ENCODE measurements around the gene MRGPRX2. TPM values are rescaled to one million over a fixed set of nuclear protein-coding genes. Genes with fewer than 3 reads are reported as not detected.

The MRGPRX2 gene
- total RNA-seq, result under 1 TPM in 1 of 4 donors, not detected in 3; 0.45 TPM

DNA sequence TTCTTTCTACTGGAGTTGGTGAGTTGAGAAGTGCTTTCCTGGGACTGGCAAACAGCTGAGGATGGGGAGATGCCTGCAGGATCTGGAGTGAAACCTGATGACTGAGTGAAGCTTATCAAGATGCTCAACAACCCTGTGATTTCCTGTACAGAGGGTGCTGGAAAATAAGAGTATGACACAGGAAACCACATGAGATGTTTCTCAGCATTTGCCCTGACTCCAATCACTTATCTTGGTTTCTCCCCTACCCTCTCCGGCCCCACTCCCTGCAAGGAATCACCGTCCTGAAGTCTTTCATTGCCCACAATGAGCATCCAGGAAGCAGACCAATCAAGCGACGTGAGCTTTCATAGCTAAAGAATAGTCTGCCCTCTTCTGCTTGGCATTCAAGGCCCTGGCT is at the start of gene MRGPRX2:
Gene MRGPRX2, minus strand, starts transcription at position 89 of the 400 bp plus-strand sequence. CDS start 4,315 bp downstream, outside the sequence.
- no peak for DNase-seq (ENCODE audit: low spot score in 2 of 2)
- H3K27me3 ChIP-seq, result peaks cover 7% of the 10 kb centered on the region
- no peak within 1 kb of the TSS for H3K4me3 ChIP-seq
- WGBS, result 71% methylated on average over 4 of the region's 4 CpGs
- no peak for TF ChIP-seq EP300 (IDR thresholded peaks at IDR 0.05)
- H3K9me3 ChIP-seq, result no peaks in the 10 kb centered on the region
- no peak within 1 kb of the TSS for H3K27ac ChIP-seq
- no peaks in the 10 kb centered on the region for H3K36me3 ChIP-seq
- no peaks in the 10 kb centered on the region for H3K4me1 ChIP-seq

DNA sequence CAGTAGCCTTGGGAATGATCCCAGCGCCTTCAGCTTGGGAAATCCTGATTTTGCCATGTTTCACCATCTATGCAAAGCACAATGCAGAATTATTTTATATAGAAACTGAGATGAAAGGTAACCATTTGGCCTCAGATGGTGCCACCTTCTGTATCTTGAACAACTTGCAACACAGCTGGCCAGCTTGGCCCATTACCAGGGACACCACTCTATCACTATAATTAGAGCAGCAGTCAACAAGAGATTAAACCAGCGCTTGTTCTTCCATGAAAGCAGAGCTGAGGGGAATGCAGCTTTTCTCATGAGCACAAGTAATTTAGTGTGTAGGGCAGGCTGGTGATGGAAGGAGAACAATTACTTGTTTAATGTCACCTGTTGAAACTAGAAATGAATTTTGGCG is 49.8 kb upstream of the MRGPRX2 start:
- Histone ChIP-seq H3K27ac (no peak overlapping the region), H3K27me3 (no peaks in the 10 kb centered on the region)
- 79% methylated on average over 3 of the region's 3 CpGs for WGBS

DNA sequence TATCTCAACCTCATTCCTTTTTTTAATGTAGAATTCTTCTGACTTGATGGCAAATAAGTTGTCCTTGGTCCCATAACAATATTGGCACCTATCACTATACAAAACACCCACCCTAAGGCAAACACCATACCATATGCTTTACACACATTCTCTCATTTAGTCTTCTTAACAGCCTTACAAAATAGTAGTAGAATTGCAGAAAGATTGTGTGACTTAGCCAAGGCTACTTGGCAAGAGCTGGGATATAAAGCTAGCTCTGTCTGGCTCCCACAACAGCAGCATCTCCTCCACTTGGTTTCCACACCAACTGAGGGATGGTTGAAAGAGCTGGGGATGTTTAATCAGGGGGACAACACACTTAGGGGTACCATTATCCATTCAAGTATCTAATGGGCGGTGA is 46.6 kb upstream of the MRGPRX2 start:
- TF ChIP-seq POLR2AphosphoS5 (IDR thresholded peaks at IDR 0.05) (no peak), POLR2A (IDR thresholded peaks at IDR 0.05) (no peak), EP300 (IDR thresholded peaks at IDR 0.05) (no peak)
- TF ChIP-seq, protein P1, sequence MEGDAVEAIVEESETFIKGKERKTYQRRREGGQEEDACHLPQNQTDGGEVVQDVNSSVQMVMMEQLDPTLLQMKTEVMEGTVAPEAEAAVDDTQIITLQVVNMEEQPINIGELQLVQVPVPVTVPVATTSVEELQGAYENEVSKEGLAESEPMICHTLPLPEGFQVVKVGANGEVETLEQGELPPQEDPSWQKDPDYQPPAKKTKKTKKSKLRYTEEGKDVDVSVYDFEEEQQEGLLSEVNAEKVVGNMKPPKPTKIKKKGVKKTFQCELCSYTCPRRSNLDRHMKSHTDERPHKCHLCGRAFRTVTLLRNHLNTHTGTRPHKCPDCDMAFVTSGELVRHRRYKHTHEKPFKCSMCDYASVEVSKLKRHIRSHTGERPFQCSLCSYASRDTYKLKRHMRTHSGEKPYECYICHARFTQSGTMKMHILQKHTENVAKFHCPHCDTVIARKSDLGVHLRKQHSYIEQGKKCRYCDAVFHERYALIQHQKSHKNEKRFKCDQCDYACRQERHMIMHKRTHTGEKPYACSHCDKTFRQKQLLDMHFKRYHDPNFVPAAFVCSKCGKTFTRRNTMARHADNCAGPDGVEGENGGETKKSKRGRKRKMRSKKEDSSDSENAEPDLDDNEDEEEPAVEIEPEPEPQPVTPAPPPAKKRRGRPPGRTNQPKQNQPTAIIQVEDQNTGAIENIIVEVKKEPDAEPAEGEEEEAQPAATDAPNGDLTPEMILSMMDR (IDR thresholded peaks at IDR 0.05), result no peak
- 100% methylated on average over 1 of the region's 1 CpG for WGBS
- no peak overlapping the region for H3K4me3 ChIP-seq
- peaks cover 2% of the 10 kb centered on the region for H3K4me1 ChIP-seq
- no peak overlapping the region for H3K27ac ChIP-seq
- H3K9me3 ChIP-seq, result no peaks in the 10 kb centered on the region
- no peak for DNase-seq (ENCODE audit: low spot score in 2 of 2)
- H3K27me3 ChIP-seq, result no peaks in the 10 kb centered on the region
- H3K36me3 ChIP-seq, result no peaks in the 10 kb centered on the region

More for the DNA sequence above, 49.8 kb upstream of the MRGPRX2 start:
- Histone ChIP-seq H3K4me3 (no peak overlapping the region), H3K4me1 (no peaks in the 10 kb centered on the region), H3K9me3 (no peaks in the 10 kb centered on the region), H3K36me3 (no peaks in the 10 kb centered on the region)
- TF ChIP-seq, protein P1 (IDR thresholded peaks at IDR 0.05), result no peak
- TF ChIP-seq POLR2A (IDR thresholded peaks at IDR 0.05) (no peak), EP300 (IDR thresholded peaks at IDR 0.05) (no peak), POLR2AphosphoS5 (IDR thresholded peaks at IDR 0.05) (no peak)
- DNase-seq (ENCODE audit: low spot score in 2 of 2), result no peak

DNA sequence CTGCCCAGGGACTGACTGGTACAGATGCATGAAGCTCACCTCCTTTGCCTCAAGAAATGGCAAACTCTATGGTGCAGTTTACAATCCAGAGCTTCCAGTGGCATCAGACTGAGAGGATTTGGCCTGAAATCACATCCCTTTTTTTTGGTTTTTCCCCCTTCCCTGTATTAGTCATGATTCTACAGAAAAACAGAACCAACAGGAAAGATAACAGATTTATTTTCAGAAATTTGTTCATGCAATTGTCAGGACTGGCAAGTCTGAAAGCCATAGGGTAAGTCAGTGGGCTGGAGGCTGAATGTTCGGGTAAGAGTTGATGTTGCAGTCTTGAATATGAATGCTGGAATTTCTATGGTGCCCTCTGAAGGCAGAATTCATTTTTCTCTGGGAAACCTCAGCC is 44.5 kb upstream of the MRGPRX2 start:
- Histone ChIP-seq H3K9me3 (no peaks in the 10 kb centered on the region), H3K4me1 (peaks cover 2% of the 10 kb centered on the region), H3K27ac (no peak overlapping the region), H3K27me3 (no peaks in the 10 kb centered on the region), H3K36me3 (no peaks in the 10 kb centered on the region), H3K4me3 (no peak overlapping the region)
- WGBS, result 80% methylated on average over 1 of the region's 1 CpG
- no peak for TF ChIP-seq EP300 (IDR thresholded peaks at IDR 0.05)
- TF ChIP-seq, protein P1 (IDR thresholded peaks at IDR 0.05), result no peak
- no peak for TF ChIP-seq POLR2AphosphoS5 (IDR thresholded peaks at IDR 0.05)
- no peak for TF ChIP-seq POLR2A (IDR thresholded peaks at IDR 0.05)
- no peak for DNase-seq (ENCODE audit: low spot score in 2 of 2)

DNA sequence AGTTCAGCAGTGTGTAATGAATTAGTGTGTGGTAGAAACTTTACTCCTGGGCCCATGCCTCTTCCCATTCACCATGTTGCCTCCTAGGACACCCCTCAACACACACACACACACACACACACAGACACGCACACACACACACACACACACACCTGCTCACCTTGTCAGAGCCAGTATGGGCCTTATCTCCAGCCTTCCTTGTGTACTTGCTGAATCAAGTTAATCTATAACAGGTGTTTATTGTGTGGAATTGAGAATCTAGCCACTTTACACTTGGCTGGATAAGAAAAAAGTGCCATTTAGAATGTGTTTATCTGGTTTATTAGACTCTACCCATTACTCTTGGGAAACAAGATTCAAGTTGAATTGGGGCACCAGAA is 42.0 kb upstream of the MRGPRX2 start:
- no peak overlapping the region for H3K4me3 ChIP-seq
- TF ChIP-seq, protein P1 (IDR thresholded peaks at IDR 0.05), result no peak
- TF ChIP-seq POLR2AphosphoS5 (IDR thresholded peaks at IDR 0.05), result no peak
- no peak for TF ChIP-seq POLR2A (IDR thresholded peaks at IDR 0.05)
- no peak for TF ChIP-seq EP300 (IDR thresholded peaks at IDR 0.05)
- no peaks in the 10 kb centered on the region for H3K27me3 ChIP-seq
- no peaks in the 10 kb centered on the region for H3K36me3 ChIP-seq
- no peak overlapping the region for H3K27ac ChIP-seq
- peaks cover 2% of the 10 kb centered on the region for H3K4me1 ChIP-seq
- H3K9me3 ChIP-seq, result no peaks in the 10 kb centered on the region
- no peak for DNase-seq (ENCODE audit: low spot score in 2 of 2)
- WGBS, result 57% methylated on average over 1 of the region's 1 CpG

Measured in suprapubic skin (tissue), 4 donors.